Tibial nerve (tissue), 4 donors: ENCODE measurements around the gene CMSS1.

Source experiments
- CTCF ChIP-seq, 5 experiments: fragments of 200-600 bp in 3 of 5; fragments of 450-650 bp in 2 of 5; sonication (generic) in 3 of 5; IDR thresholded peaks; one replicate each; pipeline ENCODE4 v1.5.1; 2016 to 2019; ENCODE audit warnings: antibody characterized with exemption in 5 of 5, mild to moderate bottlenecking in 3 of 5, moderate library complexity in 2 of 5
- EP300 ChIP-seq, 2 donors: sonication (generic); formaldehyde crosslinking; IDR thresholded peaks; one replicate each; pipeline ENCODE4 v1.6.1; 2017; ENCODE audit warnings: antibody characterized with exemption in 2 of 2, mild to moderate bottlenecking in 1 of 2
- POLR2A ChIP-seq, 2 donors: fragments of 450-650 bp; IDR thresholded peaks; one replicate each; pipeline ENCODE4 v1.6.1; 2017; ENCODE audit warnings: antibody characterized with exemption in 2 of 2, mild to moderate bottlenecking in 2 of 2, moderate library complexity in 2 of 2

DNA sequence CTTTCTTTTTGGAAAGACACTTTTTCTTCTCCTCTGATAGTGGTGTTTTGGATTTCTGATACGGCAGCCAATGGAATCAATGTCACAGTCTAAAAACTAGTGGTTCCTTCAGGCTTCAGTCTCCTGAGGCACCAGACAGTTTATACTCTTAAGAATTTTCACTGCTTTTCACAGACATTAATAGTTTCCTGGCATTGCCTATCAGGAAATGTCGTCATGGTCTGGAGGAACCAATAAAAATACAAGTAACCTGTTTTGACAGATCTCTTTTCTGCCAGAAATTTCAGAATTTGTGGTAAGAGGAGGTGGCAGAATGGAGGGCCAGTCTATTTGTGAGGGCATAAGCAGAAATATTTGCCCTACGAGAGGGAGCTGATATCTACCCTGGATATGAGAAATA is 251.8 kb downstream of the CMSS1 start:
- TF ChIP-seq CTCF (IDR thresholded peaks at IDR 0.05) (no peak), POLR2A (IDR thresholded peaks at IDR 0.05) (no peak), EP300 (IDR thresholded peaks at IDR 0.05) (no peak)
